Spleen (tissue), 7 donors: ENCODE results near the gene ASPG.

Experiments used
- CTCF ChIP-seq, 11 experiments: fragments of 200-600 bp in 7 of 11; fragments of 450-650 bp in 4 of 11; sonication (generic) in 4 of 11; IDR thresholded peaks in 8 of 11; conservative IDR thresholded peaks in 3 of 11; 1 replicate in 7 of 11; 2 replicates in 4 of 11; pipeline versions ENCODE4 v1.4.0 to v1.8.0; 2016 to 2021; ENCODE audit warnings: antibody characterized with exemption in 11 of 11, inconsistent platforms in 4 of 11, mild to moderate bottlenecking in 1 of 11
- POLR2A ChIP-seq, 3 donors: fragments of 450-650 bp; IDR thresholded peaks; one replicate each; pipeline ENCODE4 v1.5.1; 2017; ENCODE audit warnings: antibody characterized with exemption in 3 of 3, mild to moderate bottlenecking in 1 of 3
- donor health status: DM: no; HTN: no; CAD: no; lungs with moderate emphysema.
- donor health status: DM: no; HTN: no; CAD: no.
- donor health status: DM: no; HTN: no; CAD: no.

- TF ChIP-seq POLR2A (IDR thresholded peaks at IDR 0.05) (no peak), CTCF (IDR thresholded peaks at IDR 0.05 in 8 of 11, conservative IDR thresholded peaks at IDR 0.05 in 3 of 11) (no peak)
Measured at GRCh38 chr14:104113631-104114420, 28.3 kb downstream of the ASPG start.
